ENCODE data around the gene PHYKPL. TPM values are rescaled to one million over a fixed set of nuclear protein-coding genes. Genes with fewer than 3 reads are reported as not detected.

Gene PHYKPL
- total and polyA plus RNA-seq, 2 of the 13 experiments (the other 11 are each of a cell fraction or from before 2014, with no cell fraction given), result 18.0 to 78.6 TPM

GRCh38 chr5:178207917-178208280 is 24.7 kb downstream of the PHYKPL start:
- Histone ChIP-seq H3K9ac (ENCODE audit: insufficient read depth, low read depth, low read length) (no peak overlapping the region), H2AFZ (ENCODE audit: low read length) (no peak overlapping the region), H3K4me3 (replicated peaks in 1 of 3; ENCODE audit: insufficient read depth in 1 of 3, low read depth in 2 of 3, low read length in 3 of 3) (no peak overlapping the region), H3K36me3 (replicated peaks in 1 of 2; ENCODE audit: control insufficient read depth in 1 of 2, insufficient read depth in 2 of 2, low read length in 2 of 2) (peaks cover 17 to 69% of the 10 kb centered on the region in 2 experiments), H3K4me1 (ENCODE audit: insufficient read depth, low read length) (peaks cover 34% of the 10 kb centered on the region), H3K4me2 (ENCODE audit: low read depth, low read length) (0 out of 2 replicates have a peak overlapping the region, but pooled peaks have one; percentile 2), H3K27ac (ENCODE audit: extremely low read length, insufficient read depth, low read length) (peak overlapping the region; percentile 18), H4K20me1 (ENCODE audit: insufficient read depth, low read length) (peaks cover 39% of the 10 kb centered on the region), H3K27me3 (ENCODE audit: control insufficient read depth in 1 of 2, insufficient read depth in 2 of 2, low read length in 2 of 2) (no peaks in the 10 kb centered on the region; a peak in 1 of 5 replicates), H3K9me3 (ENCODE audit: low read length) (no peaks in the 10 kb centered on the region), H3K79me2 (ENCODE audit: insufficient read depth, low read length) (peaks cover 35% of the 10 kb centered on the region)
- in situ Hi-C loops (cut with HindIII; ENCODE audit: extremely low pct_ligation_motif_present, low pct_unique_long_range_greater_than_20kb), result no loop called here
- TF ChIP-seq ZMAT3 (CRISPR knock-in tag; conservative IDR thresholded peaks at IDR 0.05) (no peak), ELF1 (CRISPR knock-in tag; IDR thresholded peaks at IDR 0.05) (no peak), CEBPG (CRISPR knock-in tag; IDR thresholded peaks at IDR 0.05) (no peak), NFE2L1 (CRISPR knock-in tag; IDR thresholded peaks at IDR 0.05; ENCODE audit: borderline replicate concordance) (no peak), ZNF20 (CRISPR knock-in tag; IDR thresholded peaks at IDR 0.05) (no peak), ZNF138 (CRISPR knock-in tag; IDR thresholded peaks at IDR 0.05; ENCODE audit: low read depth) (no peak), ZNF660 (CRISPR knock-in tag; IDR thresholded peaks at IDR 0.05; ENCODE audit: borderline replicate concordance, low read depth) (no peak), HINFP (CRISPR knock-in tag; IDR thresholded peaks at IDR 0.05; ENCODE audit: low read depth) (no peak), ZNF33A (CRISPR knock-in tag; IDR thresholded peaks at IDR 0.05; ENCODE audit: borderline replicate concordance) (no peak), DR1 (CRISPR knock-in tag; IDR thresholded peaks at IDR 0.05) (no peak), ZNF263 (CRISPR knock-in tag; IDR thresholded peaks at IDR 0.05) (no peak), ZNF776 (CRISPR knock-in tag; IDR thresholded peaks at IDR 0.05) (no peak), HNRNPL (IDR thresholded peaks at IDR 0.05; ENCODE audit: low read depth, low read length) (no peak)
- DNase-seq (ENCODE audit: low spot score) (no peak), FAIRE-seq (no peak), ATAC-seq (no peak)
- intact Hi-C loops (cut with micrococcal nuclease; ENCODE audit: unreplicated experiment), result no loop called here
- BruUV-seq (replicated peaks), result no TSS peak
- ChIA-PET CTCF (ENCODE audit: low intra/inter-chr PET ratio, low total read pairs) (no interaction called here), POLR2A (interaction anchor here (2.8 kb wide), 1 partner anchor 24 kb away, joined by 12 read pairs; the partner anchor contains the start of gene PHYKPL)
- WGBS (ENCODE audit: low lambda C conversion rate), result 100% methylated on average over 1 of the region's 1 CpG
